Measurements from ENCODE around the gene SLC9B1. TPM values are rescaled to one million over a fixed set of nuclear protein-coding genes. Genes with fewer than 3 reads are reported as not detected.
A peak's percentile ranks its signal among the peaks of the same experiment; 100 is the strongest.

Gene SLC9B1
- total and polyA plus RNA-seq, 8 donors, result 0.52 to 4.7 (median 3.2) TPM

- no peak for DNase-seq
- intact Hi-C loops (cut with DNase I), result no loop called here
- no peak for ATAC-seq
These were observed 16.7 kb upstream of the SLC9B1 start for GRCh38 chr4:103036169-103036568.

GRCh38 chr4:103032574-103032973 is 13.1 kb upstream of the SLC9B1 start:
- ATAC-seq (peak; percentile 81), DNase-seq (no peak)
- H3K4me1 ChIP-seq, result no peaks in the 10 kb centered on the region
- H3K4me3 ChIP-seq, result no peak overlapping the region
- no peak overlapping the region for H3K27ac ChIP-seq
- H3K9me3 ChIP-seq, result no peaks in the 10 kb centered on the region
- H3K36me3 ChIP-seq, result no peaks in the 10 kb centered on the region
- peak in 1 of 2 donors; percentile 11 for TF ChIP-seq CTCF (IDR thresholded peaks at IDR 0.05)
- intact Hi-C loops (cut with DNase I), result no loop called here
- no peaks in the 10 kb centered on the region for H3K27me3 ChIP-seq

More at GRCh38 chr4:103036169-103036568, 16.7 kb upstream of the SLC9B1 start:
- Histone ChIP-seq H3K27me3 (no peaks in the 10 kb centered on the region), H3K36me3 (no peaks in the 10 kb centered on the region), H3K9me3 (no peaks in the 10 kb centered on the region), H3K4me3 (no peak overlapping the region), H3K4me1 (no peaks in the 10 kb centered on the region), H3K27ac (no peak overlapping the region)
- no peak for TF ChIP-seq CTCF (IDR thresholded peaks at IDR 0.05)

GRCh38 chr4:103030791-103031190 is 11.3 kb upstream of the SLC9B1 start:
- ATAC-seq, result no peak
- no peaks in the 10 kb centered on the region for H3K4me1 ChIP-seq
- H3K9me3 ChIP-seq, result no peaks in the 10 kb centered on the region
- TF ChIP-seq CTCF (IDR thresholded peaks at IDR 0.05), result no peak
- intact Hi-C loops (cut with DNase I), result no loop called here
- H3K27ac ChIP-seq, result no peak overlapping the region
- no peaks in the 10 kb centered on the region for H3K36me3 ChIP-seq
- H3K27me3 ChIP-seq, result no peaks in the 10 kb centered on the region
- DNase-seq, result no peak
- no peak overlapping the region for H3K4me3 ChIP-seq

GRCh38 chr4:103029300-103029699 is 9.8 kb upstream of the SLC9B1 start:
- DNase-seq (no peak), ATAC-seq (no peak)
- no peaks in the 10 kb centered on the region for H3K9me3 ChIP-seq
- no peaks in the 10 kb centered on the region for H3K4me1 ChIP-seq
- no peak overlapping the region for H3K27ac ChIP-seq
- no peak overlapping the region for H3K4me3 ChIP-seq
- H3K36me3 ChIP-seq, result no peaks in the 10 kb centered on the region
- no peaks in the 10 kb centered on the region for H3K27me3 ChIP-seq
- intact Hi-C loops (cut with DNase I), result no loop called here
- TF ChIP-seq CTCF (IDR thresholded peaks at IDR 0.05), result no peak

- no peak overlapping the region for H3K4me3 ChIP-seq
- no peaks in the 10 kb centered on the region for H3K27me3 ChIP-seq
- no peak for TF ChIP-seq CTCF (IDR thresholded peaks at IDR 0.05)
- ATAC-seq (no peak), DNase-seq (no peak)
- intact Hi-C loops (cut with DNase I), result no loop called here
- no peaks in the 10 kb centered on the region for H3K9me3 ChIP-seq
- no peak overlapping the region for H3K27ac ChIP-seq
- no peaks in the 10 kb centered on the region for H3K36me3 ChIP-seq
- H3K4me1 ChIP-seq, result no peaks in the 10 kb centered on the region
These were observed 7.4 kb upstream of the SLC9B1 start for GRCh38 chr4:103026868-103027267.
